ENCODE results near the gene VIT.
A peak's percentile ranks its signal among the peaks of the same experiment; 100 is the strongest.

VIT gene

DNA sequence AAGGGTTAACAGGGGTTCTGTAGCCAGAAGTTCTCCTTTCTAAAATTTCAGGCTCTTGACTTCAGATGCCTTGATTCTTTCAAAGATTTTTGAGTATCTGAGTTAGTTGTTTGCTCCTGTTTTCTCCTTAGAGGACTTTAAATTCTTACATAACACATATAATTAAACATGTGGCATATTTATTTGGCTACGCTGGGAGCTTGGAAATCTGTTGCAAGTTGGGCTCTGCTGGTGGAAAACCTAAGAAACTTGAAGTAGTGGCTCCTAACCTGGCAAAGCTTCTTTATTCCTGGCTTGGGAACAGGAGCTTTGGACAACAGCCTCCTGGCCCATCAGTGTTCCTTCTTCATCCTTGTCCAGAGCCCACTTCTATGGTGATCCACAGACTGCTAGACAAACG is 72.6 kb downstream of the VIT start:
- DNase-seq (ENCODE audit: low read depth) = no peak

DNA sequence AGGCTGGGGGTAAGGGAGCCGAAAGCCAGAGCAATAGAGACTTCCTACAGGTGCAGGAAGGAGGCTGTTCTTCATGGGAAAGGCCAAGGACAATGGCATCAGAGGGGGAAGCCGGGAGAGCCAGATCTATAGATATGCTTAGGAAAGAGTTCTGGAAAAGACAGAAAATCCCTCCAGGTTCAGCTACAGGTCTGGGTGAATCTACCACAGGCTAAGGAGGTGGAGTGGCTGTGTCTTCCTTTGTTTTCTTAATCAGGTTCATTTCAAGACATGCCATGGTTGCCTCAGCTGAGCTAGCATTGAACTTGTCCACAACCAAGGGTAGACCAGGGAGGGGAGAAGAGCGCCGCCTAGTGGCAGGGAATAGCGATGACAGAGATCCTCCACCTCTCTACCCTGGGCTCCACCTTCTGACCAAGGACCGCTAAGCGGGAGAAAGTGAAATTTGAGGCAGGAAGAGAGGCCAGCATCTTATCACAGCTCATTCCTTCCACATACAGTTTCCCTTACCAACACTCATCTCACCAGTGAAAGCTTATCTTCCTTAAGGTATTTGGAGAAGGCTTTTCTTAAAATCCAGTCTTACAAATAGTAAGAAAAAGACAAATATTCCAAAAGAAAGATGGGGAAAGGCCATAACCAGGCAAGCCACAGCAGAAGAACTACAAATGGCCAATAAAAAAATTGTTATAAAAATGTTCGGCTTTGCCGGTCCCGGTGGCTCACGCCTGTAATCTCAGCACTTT is 74.2 kb downstream of the VIT start:
- peak; percentile 13 for DNase-seq (ENCODE audit: low read depth)

DNA sequence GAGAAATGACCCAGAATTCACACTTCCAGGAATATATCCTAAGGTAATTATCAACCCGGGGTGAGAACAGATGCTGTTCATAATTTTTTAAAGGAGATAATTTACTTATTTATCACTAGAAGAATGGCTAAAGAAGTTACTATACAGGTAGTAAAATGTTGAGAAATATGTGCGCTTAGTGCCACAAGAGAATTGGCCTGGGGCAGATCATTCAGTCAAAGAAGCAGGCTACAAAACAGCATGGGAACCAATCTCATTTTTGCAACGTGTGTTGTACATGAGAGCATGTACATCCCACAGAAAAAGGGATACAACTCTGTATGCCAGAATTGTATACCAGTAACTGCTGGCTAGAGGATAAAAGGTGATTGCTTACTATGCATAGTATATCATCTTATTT is 75.2 kb downstream of the VIT start:
- DNase-seq (ENCODE audit: low read depth) = no peak

DNA sequence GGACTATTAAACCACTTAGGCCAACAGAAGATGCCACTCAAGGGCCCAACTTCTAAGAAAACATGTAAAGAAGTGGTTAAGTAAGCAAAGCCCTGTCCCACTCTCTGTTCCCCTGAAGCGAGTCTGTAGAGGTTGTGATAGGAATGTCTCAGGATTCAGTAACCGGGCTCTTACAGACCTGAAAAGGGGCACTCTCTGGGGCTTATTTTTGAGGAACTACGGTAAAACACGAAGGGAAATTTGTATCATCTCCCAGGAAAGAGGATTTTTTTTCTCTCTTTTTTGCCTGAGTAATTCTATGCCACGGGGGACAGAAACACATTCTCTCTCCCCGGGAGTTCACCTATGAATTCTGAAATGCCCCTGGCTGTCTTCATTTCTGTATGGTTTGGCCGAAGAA is 77.4 kb downstream of the VIT start:
- DNase-seq (ENCODE audit: low read depth) = no peak

DNA sequence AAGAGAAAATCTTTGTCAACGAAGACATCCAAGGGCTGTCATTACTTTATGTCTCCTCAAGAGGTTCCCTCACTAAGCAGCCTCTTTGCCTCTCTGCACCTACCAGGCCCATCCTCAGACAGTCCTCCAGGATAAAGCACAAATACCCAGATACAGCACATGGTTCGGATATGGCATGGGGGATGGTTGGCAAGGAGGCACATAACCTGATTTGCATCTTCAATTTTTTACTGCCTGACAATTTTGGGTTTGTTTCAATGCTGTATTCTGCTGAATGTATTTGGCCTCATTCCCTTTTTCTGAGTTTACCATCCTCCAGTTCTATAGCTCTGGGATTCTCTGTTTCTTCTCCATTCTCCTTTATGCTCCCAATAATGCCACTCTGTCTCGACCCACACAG is 78.8 kb downstream of the VIT start:
- DNase-seq (ENCODE audit: low read depth) = no peak

DNA sequence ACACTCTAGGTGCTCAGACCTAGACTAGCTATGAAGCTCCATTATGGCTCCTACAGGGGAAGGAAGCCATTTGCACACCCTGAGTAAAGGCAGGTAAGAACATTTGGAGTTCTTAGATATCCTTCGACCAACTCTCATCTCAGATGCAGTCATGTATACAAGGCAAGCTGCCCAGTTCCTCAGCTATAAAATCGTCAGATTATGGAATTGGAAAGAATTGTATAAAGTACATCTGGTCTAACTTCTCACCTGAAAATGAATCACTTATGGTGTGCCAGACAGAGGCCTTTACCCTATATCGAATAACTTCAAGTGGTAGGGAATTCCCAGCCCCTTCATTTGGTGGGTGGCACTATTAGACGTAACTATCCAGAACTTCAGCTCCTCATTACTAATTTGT is 79.3 kb downstream of the VIT start:
- DNase-seq (ENCODE audit: low read depth) = no peak

DNA sequence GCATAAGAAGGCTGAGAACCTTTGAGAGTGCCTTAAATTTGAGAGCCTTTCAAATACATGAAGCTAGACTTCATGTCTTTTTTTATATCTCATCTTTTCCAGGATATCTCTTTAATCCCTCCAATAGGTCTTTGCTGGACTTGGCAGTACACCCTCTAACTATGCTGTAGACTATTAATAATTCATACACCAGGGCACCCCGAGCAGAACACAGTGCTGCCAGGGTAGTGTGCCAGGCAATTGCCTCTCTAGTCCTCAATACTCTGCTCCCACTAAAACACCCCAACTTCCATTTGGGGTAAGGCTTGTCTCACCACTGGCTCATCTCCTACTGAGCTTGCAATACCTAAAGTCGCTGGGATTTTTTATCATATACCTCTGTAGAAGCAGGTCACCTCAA is 80.8 kb downstream of the VIT start:
- no peak for DNase-seq (ENCODE audit: low read depth)

DNA sequence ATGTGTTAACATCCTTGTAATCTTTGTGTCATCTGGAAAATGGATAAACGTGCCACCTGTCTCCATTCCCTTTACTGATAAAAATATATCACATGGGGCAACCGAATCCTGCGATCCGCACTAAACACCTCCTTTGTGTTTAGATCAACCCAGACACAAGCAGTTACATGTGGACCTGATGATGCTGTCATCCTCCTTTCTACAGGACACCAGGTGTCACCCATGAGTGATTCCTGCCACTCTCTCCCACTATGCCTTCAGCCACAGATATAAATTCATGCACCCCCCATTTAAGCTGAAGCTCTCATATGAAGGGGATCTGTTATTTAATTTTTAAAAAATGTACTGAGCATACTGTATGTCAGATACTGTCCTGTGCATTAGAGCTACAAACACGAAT is 81.3 kb downstream of the VIT start:
- DNase-seq (ENCODE audit: low read depth) = no peak

DNA sequence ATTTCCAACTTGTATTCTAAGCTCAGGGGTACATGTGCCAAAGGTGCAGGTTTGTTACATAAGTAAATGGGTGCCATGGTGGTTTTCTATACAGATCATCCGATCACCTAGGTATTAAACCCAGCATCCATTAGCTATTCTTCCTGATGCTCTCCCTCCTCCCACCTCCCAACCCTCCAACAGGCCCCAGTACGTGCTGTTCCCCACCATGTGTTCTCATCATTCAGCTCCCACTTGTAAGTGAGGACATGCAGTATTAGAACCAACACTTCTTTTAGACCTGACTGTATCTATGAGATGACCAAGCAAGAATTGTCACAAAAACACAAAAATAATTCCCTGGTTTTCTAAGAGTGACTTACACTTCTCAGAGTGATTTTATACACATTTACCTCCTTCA is 83.0 kb downstream of the VIT start:
- no peak for DNase-seq (ENCODE audit: low read depth)

DNA sequence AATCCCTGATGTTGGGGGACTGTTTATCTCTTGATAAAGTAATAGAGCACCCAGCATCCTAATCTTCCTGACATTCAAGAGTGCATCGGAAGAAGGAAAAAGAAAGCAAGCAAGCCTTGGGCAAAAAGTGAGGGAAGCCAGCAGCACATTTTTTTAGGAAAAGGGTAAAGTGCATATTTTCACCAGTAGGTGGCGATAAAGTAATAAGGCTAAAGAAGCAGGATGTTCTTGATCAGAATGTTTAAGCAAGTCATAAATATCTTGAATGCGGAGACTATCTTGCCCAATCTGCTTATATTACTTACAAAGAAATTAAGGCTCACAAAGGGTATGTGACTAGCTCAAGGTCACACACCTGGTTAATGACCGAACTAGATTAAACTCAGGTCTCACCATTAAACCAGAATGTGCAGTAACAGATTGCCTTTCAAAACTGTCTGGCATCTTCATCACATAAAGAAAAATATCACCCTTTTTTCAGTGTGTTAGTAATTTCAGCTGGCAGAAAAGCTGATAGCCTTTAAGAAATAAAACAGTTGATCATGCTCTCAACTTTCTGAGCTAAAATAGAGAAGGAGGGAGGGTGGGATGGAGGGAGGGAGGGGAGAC is 83.8 kb downstream of the VIT start:
- DNase-seq (ENCODE audit: low read depth) = no peak

DNA sequence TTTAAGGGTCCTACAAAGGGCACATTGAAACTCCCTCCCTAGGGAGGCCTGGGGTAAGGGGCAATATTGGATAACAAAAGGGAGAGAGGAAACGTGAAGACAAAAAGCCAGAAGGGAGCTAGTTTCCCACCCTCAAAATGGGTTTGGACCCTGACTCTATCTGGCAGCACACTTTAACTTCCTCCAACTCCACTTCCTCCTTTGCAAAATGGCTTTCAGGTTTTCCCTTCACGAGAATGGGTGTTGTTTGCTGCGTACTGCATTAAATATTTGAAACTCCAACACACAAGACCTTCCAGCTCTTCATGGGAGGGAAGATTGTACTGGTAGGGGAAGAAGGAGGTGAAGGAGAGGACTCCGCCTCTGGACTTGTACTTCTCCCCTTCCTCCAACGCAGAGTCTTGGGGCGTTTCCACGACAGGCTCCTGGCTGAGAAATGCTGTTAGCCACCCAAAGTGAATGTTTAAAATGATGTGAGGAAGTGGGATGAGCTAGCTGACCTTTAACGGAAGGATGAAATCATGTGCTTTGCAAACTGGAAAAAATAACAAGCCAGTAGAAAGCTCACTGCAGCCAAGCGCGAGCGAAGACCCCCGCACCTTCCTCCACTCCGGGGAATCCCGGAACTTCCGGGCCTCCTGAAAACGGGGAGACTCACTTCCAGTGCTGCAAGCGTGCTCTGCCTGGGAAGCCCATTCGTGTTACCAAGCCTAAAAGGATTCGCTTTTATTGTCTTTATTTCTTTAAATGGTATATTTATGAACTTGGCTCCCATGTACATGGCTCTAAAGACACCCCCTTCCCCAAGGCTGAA is 85.6 kb downstream of the VIT start:
- no peak for DNase-seq (ENCODE audit: low read depth)

DNA sequence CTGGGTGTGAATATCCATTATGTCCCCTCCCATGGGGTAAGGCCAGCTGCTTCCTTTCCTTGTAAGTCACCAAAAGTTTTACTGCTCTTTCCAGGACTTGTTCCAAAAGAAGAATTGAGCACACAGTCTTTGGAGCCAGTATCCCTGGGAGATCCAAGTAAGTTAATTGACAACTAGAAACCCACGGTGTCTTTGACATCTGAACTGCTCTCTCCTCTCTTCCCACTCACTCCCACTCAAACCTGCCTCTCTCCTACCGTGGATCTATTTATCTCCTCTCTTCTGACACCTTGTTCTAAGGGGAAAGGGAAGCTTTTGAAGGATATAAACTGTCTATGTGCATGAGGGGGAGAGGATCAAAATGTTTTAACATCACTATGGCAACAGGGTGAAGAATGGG is 86.7 kb downstream of the VIT start:
- DNase-seq (ENCODE audit: low read depth) = no peak

DNA sequence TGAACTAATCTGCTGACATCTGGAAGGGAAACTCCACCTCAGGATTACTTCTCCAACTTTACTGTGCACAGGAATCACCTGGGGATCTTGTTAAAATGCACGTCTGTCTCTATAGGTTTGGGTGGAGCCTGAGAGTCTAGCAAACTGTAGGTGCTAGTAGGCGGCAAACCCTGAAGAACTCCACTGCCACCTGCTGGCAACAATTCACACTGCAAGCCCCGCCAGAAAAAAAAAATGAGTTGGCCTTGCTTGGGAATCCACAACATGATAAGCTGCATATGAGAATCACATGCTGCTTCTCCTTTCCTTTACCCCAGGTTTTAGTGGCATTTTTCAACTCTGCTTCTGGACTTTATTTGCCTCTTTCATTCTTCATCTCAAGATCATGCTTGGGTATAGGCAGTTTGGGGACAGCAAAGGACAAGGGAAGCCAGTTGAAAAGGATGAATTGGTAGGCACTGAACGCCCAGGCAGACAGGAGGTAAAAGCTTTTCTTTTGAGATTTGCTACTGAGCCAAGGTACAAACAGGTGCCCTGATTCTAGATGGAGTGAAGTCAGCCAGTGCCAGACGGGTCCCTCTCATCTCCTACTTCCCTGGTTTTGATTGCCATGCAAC is 88.8 kb downstream of the VIT start:
- peak; percentile 36 for DNase-seq (ENCODE audit: low read depth)

DNA sequence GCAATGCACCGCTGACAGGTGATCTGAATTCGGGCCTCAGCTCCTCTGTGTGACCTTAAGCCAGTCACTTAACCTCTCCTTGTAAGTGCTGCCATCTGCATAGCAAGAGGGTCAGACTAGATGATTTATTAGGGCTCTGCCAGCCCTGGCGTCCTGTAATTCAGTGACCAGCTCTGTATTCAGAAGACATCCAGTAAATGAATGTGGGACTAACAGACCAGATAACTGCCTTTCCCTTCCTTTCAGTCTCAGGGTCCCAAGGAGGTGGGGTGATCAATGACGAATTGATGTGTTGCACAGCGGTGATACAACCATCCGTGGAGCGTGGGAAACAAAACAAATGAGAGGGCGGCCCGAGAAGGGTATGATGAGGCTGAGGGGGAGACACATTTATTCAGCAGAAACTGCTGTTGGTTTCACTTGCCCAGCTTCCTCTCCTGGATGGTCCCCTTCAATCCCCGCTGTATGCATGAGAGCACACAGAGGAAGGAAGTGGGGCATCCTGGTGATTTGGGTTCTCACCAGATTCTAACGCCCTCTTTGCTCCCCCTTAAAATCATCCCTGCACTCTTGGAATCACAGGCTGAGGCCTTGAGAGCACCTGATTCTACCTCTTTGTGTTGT is 92.8 kb downstream of the VIT start:
- DNase-seq (ENCODE audit: low read depth) = no peak

DNA sequence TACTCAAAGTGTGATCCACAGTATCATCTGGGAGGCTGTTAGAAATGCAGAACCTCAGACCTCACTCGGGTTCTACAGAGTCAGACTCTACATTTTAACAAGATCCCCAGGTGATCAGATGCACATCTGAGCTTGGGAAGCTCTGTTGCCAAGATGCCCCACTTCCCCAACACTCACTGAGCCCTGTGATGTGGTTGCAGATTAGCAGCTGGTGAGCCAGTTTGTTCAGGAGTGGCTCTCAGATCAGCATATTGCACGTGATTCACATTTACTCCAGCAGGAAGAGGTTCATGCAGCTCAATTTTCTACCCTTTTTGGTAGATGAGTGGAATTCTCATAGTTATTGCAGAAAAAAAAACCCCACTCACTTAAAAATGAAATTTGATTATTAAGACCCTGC is 96.4 kb downstream of the VIT start:
- DNase-seq (ENCODE audit: low read depth) = no peak

DNA sequence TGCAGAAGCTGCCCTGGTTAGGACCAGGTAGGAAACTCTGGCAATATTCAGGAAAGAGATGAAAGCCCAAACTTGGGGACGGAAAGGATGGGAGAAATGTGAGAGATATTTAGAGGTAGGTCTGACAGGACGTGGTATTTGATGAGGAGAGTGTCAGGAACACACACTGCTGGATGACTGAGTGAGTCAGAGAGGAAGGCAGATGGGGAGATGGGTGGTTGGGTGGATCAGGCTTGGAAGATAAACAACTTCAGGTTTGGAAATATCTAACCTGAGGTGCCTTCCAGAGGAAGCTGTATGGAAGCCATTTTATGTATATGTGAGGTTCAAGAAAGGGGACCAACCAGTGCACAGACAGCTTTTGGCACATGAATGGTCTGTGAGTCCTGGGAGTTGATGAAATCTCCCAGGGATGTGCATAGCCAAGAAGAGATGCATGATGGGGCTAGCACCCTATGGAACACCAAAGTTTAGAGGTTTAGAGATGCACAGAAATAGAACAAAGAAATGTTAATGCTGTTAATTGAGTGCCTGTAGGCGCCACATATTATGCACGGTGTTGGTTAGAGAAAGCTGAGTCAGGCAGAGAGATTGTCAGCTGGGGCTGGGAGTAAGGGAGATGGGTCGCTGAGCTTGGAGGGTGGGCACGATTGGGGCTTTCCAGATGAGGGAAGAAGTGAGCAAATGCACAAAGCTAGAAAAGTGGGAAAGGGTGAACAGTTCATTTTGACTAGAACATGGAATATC is 101.0 kb downstream of the VIT start:
- DNase-seq (ENCODE audit: low read depth) = no peak

DNA sequence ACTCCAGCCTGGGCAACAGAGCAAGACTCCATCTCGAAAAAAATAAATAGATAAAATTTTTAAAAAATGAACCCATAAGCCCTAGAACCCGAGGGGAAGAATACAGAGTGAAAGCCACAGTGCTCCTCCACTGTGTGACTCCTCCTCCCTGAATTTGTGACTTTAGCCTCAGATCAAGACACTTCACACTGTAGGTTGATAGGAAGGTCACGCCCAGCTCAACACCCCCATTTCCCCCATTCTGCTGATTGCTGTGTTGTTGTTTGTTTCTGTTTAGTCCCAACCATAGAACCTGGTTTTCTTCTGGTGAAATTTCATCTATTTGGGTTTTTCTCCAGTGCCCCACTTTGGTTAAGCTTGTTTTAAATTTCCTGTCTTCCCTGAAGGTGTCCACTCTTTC is 102.2 kb downstream of the VIT start:
- DNase-seq (ENCODE audit: low read depth) = no peak

DNA sequence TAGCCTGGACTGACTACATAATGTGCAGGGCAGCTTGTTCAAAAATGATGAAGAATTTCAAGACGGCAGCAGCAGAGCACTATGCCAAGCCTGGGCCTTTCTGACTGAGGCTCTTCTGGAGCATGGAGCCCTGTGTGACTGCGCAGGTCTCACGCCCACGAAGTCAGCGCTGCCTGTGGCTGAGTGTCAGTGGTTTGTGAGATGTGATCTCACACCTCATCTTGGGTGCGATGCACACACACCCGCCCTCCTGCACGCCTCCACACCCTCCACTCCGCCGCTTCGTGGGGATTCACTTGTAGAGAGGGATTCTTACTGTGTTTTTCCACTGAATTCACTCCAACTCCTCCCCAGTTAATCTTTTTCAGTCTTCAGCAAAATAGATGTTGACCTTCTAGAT is 103.9 kb downstream of the VIT start:
- DNase-seq (ENCODE audit: low read depth) = peak; percentile 38

DNA sequence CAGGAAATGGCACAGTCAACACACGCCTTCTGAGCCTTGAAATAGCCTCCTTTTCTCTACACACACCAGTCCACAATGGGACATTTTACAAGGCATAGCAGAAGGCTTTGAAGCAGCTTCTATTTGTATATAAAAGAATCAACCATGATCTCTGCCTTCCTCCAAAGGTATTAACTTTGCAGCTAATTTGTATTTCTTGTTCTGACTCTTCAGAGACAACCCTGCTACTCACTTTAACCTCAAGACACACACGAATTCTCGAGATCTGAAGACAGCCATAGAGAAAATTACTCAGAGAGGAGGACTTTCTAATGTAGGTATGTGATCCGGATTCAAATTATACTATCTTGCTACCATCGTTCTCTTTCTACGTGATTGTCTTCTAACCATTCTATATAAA is 104.6 kb downstream of the VIT start:
- DNase-seq (ENCODE audit: low read depth) = no peak

DNA sequence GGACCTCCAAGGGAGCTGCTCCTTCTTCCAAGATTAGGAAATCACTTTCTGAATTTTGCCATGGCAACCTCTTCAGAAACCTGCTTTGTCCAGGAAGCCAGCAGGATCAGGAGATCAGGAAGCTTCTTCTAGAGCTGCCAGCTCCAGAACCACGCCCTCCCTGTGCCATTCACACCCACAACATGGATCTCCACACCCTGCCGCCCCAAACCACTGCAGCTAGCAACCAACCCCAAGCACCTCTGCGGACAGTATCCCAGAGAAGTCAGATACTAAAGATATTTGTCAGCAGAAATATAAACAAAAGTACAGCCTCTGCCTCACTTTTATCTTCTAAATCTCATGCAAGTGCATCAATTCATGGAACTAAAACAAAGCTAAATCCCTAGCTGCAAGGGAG is 106.4 kb downstream of the VIT start:
- DNase-seq (ENCODE audit: low read depth) = no peak

DNA sequence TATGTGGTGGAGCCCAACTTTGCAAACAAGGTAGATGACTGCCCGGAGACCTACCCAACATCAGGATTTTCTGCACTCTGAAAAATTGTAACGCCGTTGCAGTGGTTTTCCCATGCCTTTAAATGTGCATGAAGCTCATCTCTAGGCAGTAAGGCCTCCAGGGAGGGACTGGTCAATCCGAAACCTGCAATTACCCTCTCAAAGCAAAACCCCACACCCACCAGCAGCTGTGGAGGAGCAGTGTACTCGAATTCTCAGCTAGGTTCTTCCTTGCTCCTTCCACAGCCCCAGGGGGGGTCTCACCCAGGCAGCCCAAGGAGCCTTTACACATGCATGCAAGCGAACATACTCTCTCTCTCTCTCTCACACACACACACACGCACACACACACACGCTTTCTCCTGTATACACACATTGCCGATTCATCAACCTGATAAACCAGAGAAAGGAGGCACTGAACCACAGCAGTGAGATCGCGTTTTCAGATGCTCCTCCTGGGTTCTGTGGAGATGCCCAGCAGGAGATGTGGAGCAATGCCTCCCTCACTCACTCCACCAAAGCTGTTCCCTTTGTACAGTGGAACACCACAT is 109.2 kb downstream of the VIT start:
- no peak for DNase-seq (ENCODE audit: low read depth)

All from activated T-helper 9 cell treated with anti-CD3 and anti-CD28 coated beads, Interleukin-2, amount 50 U/mL, for 16 hours (primary cell).